Glutamatergic neuron (in vitro differentiated cells): ENCODE data around the gene ZNF470. TPM values are rescaled to one million over a fixed set of nuclear protein-coding genes. Genes with fewer than 3 reads are reported as not detected.

Experiments
- DNase-seq: peaks from one replicate; pipeline ENCODE4 v3.0.0; 2022
- H3K27ac Mint-ChIP-seq: one replicate; pipeline ENCODE4 v1.8.0; 2020; ENCODE audit warnings: mild to moderate bottlenecking, mixed read lengths, inconsistent platforms; ENCODE audit not compliant: unreplicated experiment
- H3K27me3 Mint-ChIP-seq: one replicate; pipeline ENCODE4 v1.8.0; 2020; ENCODE audit warnings: mild to moderate bottlenecking, moderate library complexity, mixed read lengths, inconsistent platforms; ENCODE audit not compliant: unreplicated experiment
- H3K36me3 Mint-ChIP-seq: one replicate; pipeline ENCODE4 v1.8.0; 2020; ENCODE audit warnings: mild to moderate bottlenecking, mixed read lengths, inconsistent platforms; ENCODE audit not compliant: unreplicated experiment
- H3K4me1 Mint-ChIP-seq: one replicate; pipeline ENCODE4 v1.8.0; 2020; ENCODE audit warnings: mild to moderate bottlenecking, low read depth, mixed read lengths, inconsistent platforms; ENCODE audit not compliant: unreplicated experiment
- H3K4me3 Mint-ChIP-seq: one replicate; pipeline ENCODE4 v1.8.0; 2020; ENCODE audit warnings: mild to moderate bottlenecking, mixed read lengths, inconsistent platforms; ENCODE audit not compliant: unreplicated experiment
- H3K9me3 Mint-ChIP-seq: one replicate; pipeline ENCODE4 v1.8.0; 2020; ENCODE audit warnings: mild to moderate bottlenecking, moderate library complexity, mixed read lengths, inconsistent platforms; ENCODE audit not compliant: unreplicated experiment
- total RNA-seq: library from RNA; stranded (reverse); fragmentation: NEBNext Ultra II Directional; extraction: Animal tissue kit (Norgen Biotek cat#: 25700); gene quantifications from one replicate; pipeline ENCODE4 v1.2.1, GENCODE V29; 2021; ENCODE audit not compliant: unreplicated experiment
- TF ChIP-seq, protein P1 (sequence below): fragments of 200-600 bp; sonication (generic); IDR thresholded peaks from one replicate; pipeline ENCODE4 v1.5.0; 2021; ENCODE audit not compliant: partially characterized antibody, unreplicated experiment

The ZNF470 gene
- total RNA-seq, 1 donor from 2014 or later = 10.1 TPM

DNA sequence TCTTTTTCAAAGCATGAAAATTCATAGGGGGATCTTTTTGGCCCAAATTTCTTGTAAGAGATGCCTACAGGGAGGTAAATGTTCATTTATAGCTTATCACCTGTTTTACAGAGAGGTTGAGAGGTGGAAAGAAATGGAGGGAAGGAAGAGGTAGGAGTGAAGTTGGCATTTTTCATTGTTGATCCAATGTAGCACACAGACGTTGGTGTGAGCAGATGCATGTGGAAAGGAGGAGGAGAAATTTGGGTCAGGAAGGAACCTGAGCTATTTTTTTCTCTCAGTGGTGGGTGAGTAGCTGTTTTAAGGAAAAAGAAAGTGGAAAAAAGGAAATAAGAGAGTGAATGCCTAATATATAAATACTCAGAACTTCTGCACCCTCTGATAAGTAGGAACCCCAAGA is 65.8 kb downstream of the ZNF470 start:
- Mint-ChIP-seq H3K9me3 (peaks cover 27% of the 10 kb centered on the region), H3K36me3 (peaks cover 42% of the 10 kb centered on the region), H3K4me3 (no peak overlapping the region), H3K4me1 (no peaks in the 10 kb centered on the region), H3K27me3 (peaks cover 10% of the 10 kb centered on the region), H3K27ac (no peak overlapping the region)
- DNase-seq = no peak
- TF ChIP-seq, protein P1, sequence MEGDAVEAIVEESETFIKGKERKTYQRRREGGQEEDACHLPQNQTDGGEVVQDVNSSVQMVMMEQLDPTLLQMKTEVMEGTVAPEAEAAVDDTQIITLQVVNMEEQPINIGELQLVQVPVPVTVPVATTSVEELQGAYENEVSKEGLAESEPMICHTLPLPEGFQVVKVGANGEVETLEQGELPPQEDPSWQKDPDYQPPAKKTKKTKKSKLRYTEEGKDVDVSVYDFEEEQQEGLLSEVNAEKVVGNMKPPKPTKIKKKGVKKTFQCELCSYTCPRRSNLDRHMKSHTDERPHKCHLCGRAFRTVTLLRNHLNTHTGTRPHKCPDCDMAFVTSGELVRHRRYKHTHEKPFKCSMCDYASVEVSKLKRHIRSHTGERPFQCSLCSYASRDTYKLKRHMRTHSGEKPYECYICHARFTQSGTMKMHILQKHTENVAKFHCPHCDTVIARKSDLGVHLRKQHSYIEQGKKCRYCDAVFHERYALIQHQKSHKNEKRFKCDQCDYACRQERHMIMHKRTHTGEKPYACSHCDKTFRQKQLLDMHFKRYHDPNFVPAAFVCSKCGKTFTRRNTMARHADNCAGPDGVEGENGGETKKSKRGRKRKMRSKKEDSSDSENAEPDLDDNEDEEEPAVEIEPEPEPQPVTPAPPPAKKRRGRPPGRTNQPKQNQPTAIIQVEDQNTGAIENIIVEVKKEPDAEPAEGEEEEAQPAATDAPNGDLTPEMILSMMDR = no peak

DNA sequence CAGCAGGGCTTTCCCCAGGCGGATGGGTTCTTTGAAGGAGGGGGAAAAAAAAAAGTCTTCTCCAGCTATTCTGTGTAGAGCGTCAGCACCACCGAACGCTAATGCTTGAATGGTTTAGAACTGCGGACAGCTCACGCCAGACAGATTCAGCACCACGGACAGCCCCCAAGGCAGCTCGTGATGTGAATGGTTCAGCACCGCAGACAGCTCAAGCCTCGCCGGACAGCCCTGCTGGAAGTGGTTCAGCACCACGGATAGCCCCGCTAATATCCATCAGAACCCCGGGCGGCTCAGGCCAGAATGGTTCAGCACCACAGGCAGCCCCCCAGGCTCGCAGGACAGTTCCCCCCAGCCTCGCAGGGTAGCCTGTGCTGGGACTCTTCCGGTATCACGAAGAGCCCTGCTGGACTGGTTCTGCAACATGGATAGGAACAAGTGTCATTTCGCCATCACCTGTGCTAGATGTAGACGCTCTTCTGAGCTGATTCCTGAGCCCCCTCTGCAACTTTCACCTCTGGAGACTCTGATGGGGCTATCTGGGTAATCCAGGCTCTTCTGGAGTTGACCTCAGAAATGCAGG is 70.8 kb downstream of the ZNF470 start:
- no peak for DNase-seq
- Mint-ChIP-seq H3K36me3 (peaks cover 30% of the 10 kb centered on the region), H3K27me3 (peaks cover 3% of the 10 kb centered on the region), H3K4me3 (no peak overlapping the region), H3K4me1 (no peaks in the 10 kb centered on the region), H3K27ac (no peak overlapping the region), H3K9me3 (peaks cover 13% of the 10 kb centered on the region)
- TF ChIP-seq, protein P1 = no peak

Other genes with a start within 250 kb of the ZNF470 start
- gene ZNF582, start 173.9 kb upstream of the ZNF470 start, total RNA-seq = 7.5 TPM
- gene ZNF583, start 163.1 kb upstream of the ZNF470 start, total RNA-seq = 13.6 TPM
- gene ZNF667, start 90.1 kb upstream of the ZNF470 start, total RNA-seq = 6.0 TPM
- 18.7 TPM for gene ZNF471, start 59.6 kb upstream of the ZNF470 start, total RNA-seq
- gene ZFP28, start 28.5 kb upstream of the ZNF470 start, total RNA-seq = 25.9 TPM
- 48.2 TPM for gene ZNF71, start 27.8 kb downstream of the ZNF470 start, total RNA-seq
- gene SMIM17, start 75.7 kb downstream of the ZNF470 start, total RNA-seq = 2.7 TPM
- gene ZNF835, start 104.3 kb downstream of the ZNF470 start, total RNA-seq = 2.7 TPM